ENCODE results near the gene AEBP1.

AEBP1 gene

DNA sequence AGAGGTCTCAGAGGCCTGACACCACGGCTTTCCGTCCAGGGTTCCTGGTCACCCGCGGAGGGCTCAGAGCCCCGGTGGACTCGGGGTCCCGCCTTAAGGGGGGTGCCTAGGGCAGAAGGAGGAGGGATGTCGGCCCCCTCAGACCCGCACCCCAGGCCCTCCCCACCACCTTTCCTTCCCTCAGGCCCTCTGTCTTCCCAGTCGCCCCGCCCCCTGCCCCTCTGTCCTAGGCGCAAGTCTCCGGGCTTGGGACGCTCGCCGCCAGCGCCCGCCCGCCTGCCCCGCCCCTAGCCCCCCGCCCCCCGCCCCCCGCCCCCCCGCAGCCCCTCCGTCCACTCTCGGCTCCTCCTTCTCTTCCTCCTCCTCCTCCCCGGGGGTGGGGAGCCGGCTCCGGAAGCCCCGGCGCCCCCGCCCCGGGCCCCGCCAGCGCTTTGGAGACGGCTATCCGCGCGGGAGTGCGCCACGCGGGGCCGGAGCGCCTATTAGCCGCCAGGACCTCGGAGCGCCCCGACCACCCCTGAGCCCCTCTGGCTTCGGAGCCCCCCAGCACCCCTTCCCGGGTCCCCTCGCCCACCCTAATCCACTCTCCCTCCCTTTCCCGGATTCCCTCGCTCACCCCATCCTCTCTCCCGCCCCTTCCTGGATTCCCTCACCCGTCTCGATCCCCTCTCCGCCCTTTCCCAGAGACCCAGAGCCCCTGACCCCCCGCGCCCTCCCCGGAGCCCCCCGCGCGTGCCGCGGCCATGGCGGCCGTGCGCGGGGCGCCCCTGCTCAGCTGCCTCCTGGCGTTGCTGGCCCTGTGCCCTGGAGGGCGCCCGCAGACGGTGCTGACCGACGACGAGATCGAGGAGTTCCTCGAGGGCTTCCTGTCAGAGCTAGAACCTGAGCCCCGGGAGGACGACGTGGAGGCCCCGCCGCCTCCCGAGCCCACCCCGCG lies at the start of gene AEBP1:
Gene AEBP1 (plus strand): TSS at position 423 of the 937 bp plus-strand sequence. CDS start 321 bp downstream, at position 744.
- H3K4me3 ChIP-seq (ENCODE audit: low read length), result peak within 1 kb of the TSS; percentile 74
- H3K4me1 ChIP-seq (ENCODE audit: insufficient read depth, low read length), result no peaks in the 10 kb centered on the region
- H3K27me3 ChIP-seq (ENCODE audit: insufficient read depth, low read length), result peaks cover 31% of the 10 kb centered on the region
- H3K36me3 ChIP-seq (ENCODE audit: insufficient read depth, low read depth, low read length), result no peaks in the 10 kb centered on the region
- peak within 1 kb of the TSS; percentile 59; the same call in 1 of the 2 replicates for H3K9ac ChIP-seq (ENCODE audit: low read depth, low read length)
- no peak within 1 kb of the TSS for H3K27ac ChIP-seq (ENCODE audit: low read length)
- H3K9me3 ChIP-seq (ENCODE audit: insufficient read depth, low read depth, low read length), result no peaks in the 10 kb centered on the region

DNA sequence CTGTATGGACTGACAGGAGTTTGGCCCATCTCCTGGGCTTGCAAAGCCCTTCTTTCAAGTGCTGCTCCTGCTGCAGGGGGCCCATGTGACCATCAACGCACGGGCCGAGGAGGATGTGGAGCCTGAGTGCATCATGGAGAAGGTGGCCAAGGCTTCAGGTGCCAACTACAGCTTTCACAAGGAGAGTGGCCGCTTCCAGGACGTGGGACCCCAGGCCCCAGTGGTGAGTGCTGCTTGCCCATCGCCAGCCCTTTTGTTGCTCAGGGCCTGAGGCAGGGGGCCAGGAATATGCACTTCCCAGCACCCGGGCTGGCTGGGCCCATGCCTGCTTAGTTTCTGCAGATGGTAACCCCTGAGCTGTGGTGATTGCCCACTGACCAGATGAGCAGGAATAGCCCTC lies 47.5 kb upstream of the AEBP1 start:
- H3K36me3 ChIP-seq (ENCODE audit: insufficient read depth, low read depth, low read length), result peaks cover 74% of the 10 kb centered on the region
- no peaks in the 10 kb centered on the region for H3K9me3 ChIP-seq (ENCODE audit: insufficient read depth, low read depth, low read length)
- H3K4me3 ChIP-seq (ENCODE audit: low read length), result no peak overlapping the region
- no peaks in the 10 kb centered on the region for H3K27me3 ChIP-seq (ENCODE audit: insufficient read depth, low read length)
- H3K9ac ChIP-seq (ENCODE audit: low read depth, low read length), result no peak overlapping the region
- no peak overlapping the region for H3K27ac ChIP-seq (ENCODE audit: low read length)
- no peaks in the 10 kb centered on the region for H3K4me1 ChIP-seq (ENCODE audit: insufficient read depth, low read length)

DNA sequence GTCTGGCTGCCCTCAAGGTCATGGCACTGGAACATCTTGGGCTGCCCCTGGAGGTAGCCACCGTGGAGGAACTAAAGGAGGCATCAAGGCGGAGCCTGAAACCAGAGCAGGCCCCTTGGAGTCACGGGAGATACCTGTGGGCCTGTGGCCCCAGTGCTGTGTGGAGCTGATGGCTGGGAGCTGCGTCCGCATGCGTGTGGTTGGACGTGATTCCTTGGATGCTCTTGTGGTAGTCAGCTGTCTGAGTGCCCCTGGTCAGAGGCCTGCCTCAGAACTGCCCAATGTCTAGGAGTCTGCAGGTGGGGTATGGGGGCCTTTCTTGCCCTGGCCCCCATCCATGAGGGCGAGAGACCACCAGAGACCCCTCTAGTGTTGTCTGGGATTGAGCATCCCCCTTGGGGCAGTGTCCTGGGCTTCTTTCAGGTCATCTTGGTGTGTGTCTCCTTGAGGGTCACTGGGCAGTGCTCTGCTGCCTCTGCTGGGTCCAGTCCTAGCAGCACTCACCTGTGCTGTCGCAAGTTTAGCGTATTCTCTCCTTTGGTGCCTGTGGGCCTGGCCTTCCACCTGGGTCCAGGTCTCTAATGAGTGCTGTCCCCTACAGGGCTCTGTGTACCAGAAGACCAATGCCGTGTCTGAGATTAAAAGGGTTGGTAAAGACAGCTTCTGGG lies 46.8 kb upstream of the AEBP1 start:
- Histone ChIP-seq H3K9me3 (ENCODE audit: insufficient read depth, low read depth, low read length) (no peaks in the 10 kb centered on the region), H3K9ac (ENCODE audit: low read depth, low read length) (no peak overlapping the region), H3K27me3 (ENCODE audit: insufficient read depth, low read length) (no peaks in the 10 kb centered on the region), H3K27ac (ENCODE audit: low read length) (no peak overlapping the region), H3K4me3 (ENCODE audit: low read length) (no peak overlapping the region), H3K4me1 (ENCODE audit: insufficient read depth, low read length) (no peaks in the 10 kb centered on the region), H3K36me3 (ENCODE audit: insufficient read depth, low read depth, low read length) (peaks cover 74% of the 10 kb centered on the region)

DNA sequence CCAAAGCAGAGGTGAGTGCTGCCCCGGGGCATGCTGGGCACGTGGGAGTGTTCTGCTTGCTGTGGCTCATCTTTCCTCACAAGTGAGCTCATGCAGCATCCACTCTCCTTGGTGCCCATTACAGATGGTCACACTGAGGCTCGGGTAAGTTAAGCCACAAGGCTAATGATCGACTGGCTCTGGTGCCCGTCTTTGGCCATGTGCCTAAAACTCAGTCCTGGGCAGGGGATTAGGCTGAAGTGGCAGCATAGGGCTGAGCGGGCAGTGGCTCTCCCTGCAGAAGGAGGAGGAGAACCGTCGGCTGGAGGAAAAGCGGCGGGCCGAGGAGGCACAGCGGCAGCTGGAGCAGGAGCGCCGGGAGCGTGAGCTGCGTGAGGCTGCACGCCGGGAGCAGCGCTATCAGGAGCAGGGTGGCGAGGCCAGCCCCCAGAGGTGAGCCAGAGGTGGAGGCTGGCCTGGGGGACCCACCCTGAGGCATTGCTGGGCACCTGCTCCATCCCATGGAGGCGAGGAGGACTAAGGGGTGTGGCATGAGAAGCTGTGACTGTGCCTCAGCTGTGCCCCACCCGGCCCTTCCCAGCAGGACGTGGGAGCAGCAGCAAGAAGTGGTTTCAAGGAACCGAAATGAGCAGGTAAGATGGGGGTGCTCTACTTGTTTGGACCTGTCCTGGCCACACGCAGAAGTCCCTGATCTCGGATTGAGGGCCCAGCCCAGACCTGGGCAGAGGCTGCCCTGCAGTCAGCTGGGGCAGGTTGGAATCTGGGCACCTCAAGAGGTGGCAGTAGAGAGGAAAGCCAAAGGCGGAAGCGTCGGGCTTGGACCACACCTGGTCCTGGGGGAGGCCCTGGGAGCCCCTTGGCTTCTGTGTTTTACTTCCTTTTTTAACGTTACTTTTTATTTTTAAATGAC lies 46.0 kb upstream of the AEBP1 start:
- Histone ChIP-seq H3K9ac (ENCODE audit: low read depth, low read length) (no peak overlapping the region), H3K4me3 (ENCODE audit: low read length) (no peak overlapping the region), H3K27ac (ENCODE audit: low read length) (no peak overlapping the region), H3K27me3 (ENCODE audit: insufficient read depth, low read length) (no peaks in the 10 kb centered on the region), H3K36me3 (ENCODE audit: insufficient read depth, low read depth, low read length) (peaks cover 68% of the 10 kb centered on the region), H3K9me3 (ENCODE audit: insufficient read depth, low read depth, low read length) (no peaks in the 10 kb centered on the region), H3K4me1 (ENCODE audit: insufficient read depth, low read length) (no peaks in the 10 kb centered on the region)

DNA sequence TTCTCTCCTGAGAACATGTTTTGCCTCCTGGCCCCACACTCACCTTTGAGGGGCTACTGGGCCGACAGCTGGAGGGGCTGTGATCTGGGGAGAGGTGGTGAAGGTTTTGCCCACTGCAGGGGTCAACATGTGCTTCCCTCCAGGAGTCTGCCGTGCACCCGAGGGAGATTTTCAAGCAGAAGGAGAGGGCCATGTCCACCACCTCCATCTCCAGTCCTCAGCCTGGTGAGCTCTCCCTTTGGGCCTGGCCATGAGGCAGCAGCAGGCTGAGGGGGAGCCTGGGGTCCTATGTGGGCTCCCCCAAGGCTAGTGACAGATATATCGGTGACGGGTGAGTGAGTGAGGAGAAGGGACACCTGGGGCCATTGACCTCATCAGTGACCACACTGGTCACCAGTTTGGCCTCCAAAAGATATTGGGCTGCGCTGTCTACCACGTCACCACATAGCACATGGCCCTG lies 45.4 kb upstream of the AEBP1 start:
- H3K9ac ChIP-seq (ENCODE audit: low read depth, low read length), result no peak overlapping the region
- no peak overlapping the region for H3K4me3 ChIP-seq (ENCODE audit: low read length)
- peaks cover 64% of the 10 kb centered on the region for H3K36me3 ChIP-seq (ENCODE audit: insufficient read depth, low read depth, low read length)
- H3K27me3 ChIP-seq (ENCODE audit: insufficient read depth, low read length), result no peaks in the 10 kb centered on the region
- no peaks in the 10 kb centered on the region for H3K9me3 ChIP-seq (ENCODE audit: insufficient read depth, low read depth, low read length)
- H3K27ac ChIP-seq (ENCODE audit: low read length), result no peak overlapping the region
- H3K4me1 ChIP-seq (ENCODE audit: insufficient read depth, low read length), result no peaks in the 10 kb centered on the region; the same call in 1 of the 2 replicates

DNA sequence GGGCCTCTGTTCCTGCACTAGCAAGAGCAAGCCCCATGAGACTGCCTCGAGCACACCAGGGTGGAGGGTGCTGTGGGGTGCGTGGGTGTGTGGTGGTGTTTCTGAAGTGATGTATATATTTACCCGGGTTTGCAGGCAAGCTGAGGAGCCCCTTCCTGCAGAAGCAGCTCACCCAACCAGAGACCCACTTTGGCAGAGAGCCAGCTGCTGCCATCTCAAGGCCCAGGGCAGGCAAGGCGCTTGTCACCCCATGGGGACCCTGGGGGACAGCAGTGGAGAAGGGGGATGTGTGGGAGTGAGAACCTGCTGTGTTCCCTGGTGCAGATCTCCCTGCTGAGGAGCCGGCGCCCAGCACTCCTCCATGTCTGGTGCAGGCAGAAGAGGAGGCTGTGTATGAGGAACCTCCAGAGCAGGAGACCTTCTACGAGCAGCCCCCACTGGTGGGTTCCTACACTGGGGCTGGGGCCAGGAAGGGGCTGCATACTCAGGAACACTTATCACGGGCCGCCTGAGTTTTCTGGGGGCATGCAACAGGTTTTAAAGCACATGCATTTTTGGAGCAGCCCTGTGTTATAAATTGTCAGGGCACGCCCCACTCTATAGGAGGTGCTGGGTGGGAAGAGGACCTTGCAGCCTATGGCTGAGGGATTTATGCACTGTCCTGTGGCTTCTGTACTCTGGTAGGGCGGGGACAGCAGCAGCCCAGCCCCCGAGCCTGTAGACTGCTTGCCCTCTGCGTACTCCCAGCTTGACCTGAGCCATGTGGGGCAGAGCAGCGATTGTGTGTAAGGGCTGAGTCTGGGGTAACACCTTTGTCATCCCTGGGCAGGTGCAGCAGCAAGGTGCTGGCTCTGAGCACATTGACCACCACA lies 44.7 kb upstream of the AEBP1 start:
- no peaks in the 10 kb centered on the region for H3K9me3 ChIP-seq (ENCODE audit: insufficient read depth, low read depth, low read length)
- H3K4me3 ChIP-seq (ENCODE audit: low read length), result no peak overlapping the region
- no peaks in the 10 kb centered on the region for H3K27me3 ChIP-seq (ENCODE audit: insufficient read depth, low read length)
- no peak overlapping the region for H3K9ac ChIP-seq (ENCODE audit: low read depth, low read length)
- H3K36me3 ChIP-seq (ENCODE audit: insufficient read depth, low read depth, low read length), result peaks cover 64% of the 10 kb centered on the region
- H3K27ac ChIP-seq (ENCODE audit: low read length), result no peak overlapping the region
- H3K4me1 ChIP-seq (ENCODE audit: insufficient read depth, low read length), result peaks cover 3% of the 10 kb centered on the region; the same call in 1 of the 2 replicates

DNA sequence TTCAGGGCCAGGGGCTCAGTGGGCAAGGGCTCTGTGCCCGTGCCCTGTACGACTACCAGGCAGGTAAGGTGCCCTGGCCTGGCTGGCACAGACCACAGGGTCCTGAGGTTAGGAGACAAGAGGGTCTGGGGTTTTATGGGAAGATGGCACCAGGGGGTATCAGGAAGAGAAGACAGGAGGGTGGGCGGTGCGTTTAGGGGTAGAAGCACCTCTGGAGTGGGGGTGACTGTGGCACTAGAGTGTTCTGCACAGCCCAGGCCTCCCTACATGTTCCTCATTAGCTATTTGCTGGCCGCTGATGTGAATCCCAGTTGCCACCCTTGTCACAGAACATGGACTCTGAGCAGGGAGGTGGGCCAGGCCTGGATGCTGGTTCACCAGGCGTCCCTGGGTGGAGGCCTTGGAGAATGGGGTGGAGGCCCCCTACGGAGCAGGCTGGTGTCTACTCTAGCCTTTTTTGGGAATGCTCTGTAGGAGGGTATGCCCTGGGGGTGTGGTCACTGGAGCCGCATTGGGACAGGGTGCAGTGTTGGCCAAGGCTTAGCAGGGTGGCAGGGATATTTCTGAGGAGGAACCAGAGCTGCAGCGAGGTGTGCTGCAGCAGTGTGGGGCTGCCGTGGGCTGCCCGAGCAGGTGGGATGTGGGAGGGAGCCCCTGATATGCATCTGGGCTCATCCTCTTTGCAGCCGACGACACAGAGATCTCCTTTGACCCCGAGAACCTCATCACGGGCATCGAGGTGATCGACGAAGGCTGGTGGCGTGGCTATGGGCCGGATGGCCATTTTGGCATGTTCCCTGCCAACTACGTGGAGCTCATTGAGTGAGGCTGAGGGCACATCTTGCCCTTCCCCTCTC lies 43.8 kb upstream of the AEBP1 start:
- no peak overlapping the region for H3K27ac ChIP-seq (ENCODE audit: low read length)
- H3K27me3 ChIP-seq (ENCODE audit: insufficient read depth, low read length), result no peaks in the 10 kb centered on the region
- no peak overlapping the region for H3K9ac ChIP-seq (ENCODE audit: low read depth, low read length)
- H3K9me3 ChIP-seq (ENCODE audit: insufficient read depth, low read depth, low read length), result no peaks in the 10 kb centered on the region
- H3K4me1 ChIP-seq (ENCODE audit: insufficient read depth, low read length), result peaks cover 3% of the 10 kb centered on the region; the same call in 1 of the 2 replicates
- H3K36me3 ChIP-seq (ENCODE audit: insufficient read depth, low read depth, low read length), result peaks cover 64% of the 10 kb centered on the region
- H3K4me3 ChIP-seq (ENCODE audit: low read length), result no peak overlapping the region

DNA sequence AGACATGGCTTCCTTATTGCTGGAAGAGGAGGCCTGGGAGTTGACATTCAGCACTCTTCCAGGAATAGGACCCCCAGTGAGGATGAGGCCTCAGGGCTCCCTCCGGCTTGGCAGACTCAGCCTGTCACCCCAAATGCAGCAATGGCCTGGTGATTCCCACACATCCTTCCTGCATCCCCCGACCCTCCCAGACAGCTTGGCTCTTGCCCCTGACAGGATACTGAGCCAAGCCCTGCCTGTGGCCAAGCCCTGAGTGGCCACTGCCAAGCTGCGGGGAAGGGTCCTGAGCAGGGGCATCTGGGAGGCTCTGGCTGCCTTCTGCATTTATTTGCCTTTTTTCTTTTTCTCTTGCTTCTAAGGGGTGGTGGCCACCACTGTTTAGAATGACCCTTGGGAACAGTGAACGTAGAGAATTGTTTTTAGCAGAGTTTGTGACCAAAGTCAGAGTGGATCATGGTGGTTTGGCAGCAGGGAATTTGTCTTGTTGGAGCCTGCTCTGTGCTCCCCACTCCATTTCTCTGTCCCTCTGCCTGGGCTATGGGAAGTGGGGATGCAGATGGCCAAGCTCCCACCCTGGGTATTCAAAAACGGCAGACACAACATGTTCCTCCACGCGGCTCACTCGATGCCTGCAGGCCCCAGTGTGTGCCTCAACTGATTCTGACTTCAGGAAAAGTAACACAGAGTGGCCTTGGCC lies 43.0 kb upstream of the AEBP1 start:
- Histone ChIP-seq H3K9me3 (ENCODE audit: insufficient read depth, low read depth, low read length) (no peaks in the 10 kb centered on the region), H3K4me1 (ENCODE audit: insufficient read depth, low read length) (peaks cover 10% of the 10 kb centered on the region; the same call in 1 of the 2 replicates), H3K9ac (ENCODE audit: low read depth, low read length) (no peak overlapping the region), H3K4me3 (ENCODE audit: low read length) (no peak overlapping the region), H3K27ac (ENCODE audit: low read length) (no peak overlapping the region), H3K36me3 (ENCODE audit: insufficient read depth, low read depth, low read length) (peaks cover 62% of the 10 kb centered on the region), H3K27me3 (ENCODE audit: insufficient read depth, low read length) (no peaks in the 10 kb centered on the region)

DNA sequence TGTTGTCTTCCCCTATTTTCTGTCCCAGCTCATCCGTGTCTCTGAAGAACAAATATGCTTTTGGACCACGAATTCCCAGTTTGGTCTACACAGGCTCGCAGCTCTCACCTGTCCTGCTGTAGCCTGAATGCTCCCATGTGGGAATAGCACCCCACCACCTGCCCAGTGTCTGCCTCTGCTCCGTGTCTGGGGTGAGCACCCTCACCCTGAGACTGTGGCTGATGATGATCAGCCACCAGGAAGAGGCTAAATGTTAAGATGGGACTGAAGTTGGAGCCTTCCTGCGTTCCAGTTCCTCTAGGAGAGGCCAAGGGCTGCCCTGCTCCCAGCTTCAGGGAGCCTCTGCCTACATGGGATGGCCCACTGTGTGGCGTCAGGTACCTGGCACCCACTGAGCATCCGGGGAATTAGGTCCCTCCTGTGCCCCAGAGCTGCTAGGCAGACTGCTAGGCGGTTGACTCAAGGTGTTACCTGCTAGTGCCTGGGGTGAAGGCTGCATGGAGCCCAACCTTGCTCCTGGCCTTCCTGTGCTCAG lies 42.4 kb upstream of the AEBP1 start:
- Histone ChIP-seq H3K36me3 (ENCODE audit: insufficient read depth, low read depth, low read length) (peaks cover 56% of the 10 kb centered on the region), H3K4me3 (ENCODE audit: low read length) (no peak overlapping the region), H3K27ac (ENCODE audit: low read length) (no peak overlapping the region), H3K27me3 (ENCODE audit: insufficient read depth, low read length) (peaks cover 1% of the 10 kb centered on the region; the same call in 1 of the 2 replicates), H3K9me3 (ENCODE audit: insufficient read depth, low read depth, low read length) (no peaks in the 10 kb centered on the region), H3K9ac (ENCODE audit: low read depth, low read length) (no peak overlapping the region), H3K4me1 (ENCODE audit: insufficient read depth, low read length) (peaks cover 13% of the 10 kb centered on the region; the same call in 1 of the 2 replicates)
